CD4-positive, alpha-beta T cell treated with Interleukin-4 for 1 hour (primary cell): ENCODE data around the gene STK33.
A peak's percentile ranks its signal among the peaks of the same experiment; 100 is the strongest.
"Not testable (repeated sequence)": the region's sequence is repeated elsewhere in the genome, so short reads cannot be mapped to it uniquely, and the experiment has no call there.

Source experiments
- DNase-seq, 2 donors: peaks; one replicate each; pipeline ENCODE4 v3.0.0-alpha.2; 2020 to 2022

The STK33 gene

DNA sequence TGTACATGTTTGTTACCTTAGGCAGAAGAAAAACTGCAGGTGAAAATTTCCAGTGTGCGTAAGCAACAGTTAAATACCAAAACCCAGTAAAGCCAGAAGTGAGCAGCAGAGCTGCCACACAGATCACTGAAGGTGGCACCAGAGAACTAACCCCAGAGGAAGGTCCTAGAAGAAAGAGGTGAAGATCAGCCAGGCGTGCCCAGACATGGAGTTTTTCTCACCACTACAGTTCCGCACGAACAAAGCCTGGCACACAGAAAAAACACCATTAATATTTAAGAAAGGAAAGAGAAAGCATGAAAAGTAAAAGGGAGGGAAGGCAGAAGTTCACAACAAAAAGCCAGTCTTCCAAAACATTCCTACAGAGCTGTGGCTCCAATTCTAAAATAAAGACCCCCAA, 60.7 kb downstream of the STK33 start:
- peak in 1 of 2 donors; percentile 18 for DNase-seq

DNA sequence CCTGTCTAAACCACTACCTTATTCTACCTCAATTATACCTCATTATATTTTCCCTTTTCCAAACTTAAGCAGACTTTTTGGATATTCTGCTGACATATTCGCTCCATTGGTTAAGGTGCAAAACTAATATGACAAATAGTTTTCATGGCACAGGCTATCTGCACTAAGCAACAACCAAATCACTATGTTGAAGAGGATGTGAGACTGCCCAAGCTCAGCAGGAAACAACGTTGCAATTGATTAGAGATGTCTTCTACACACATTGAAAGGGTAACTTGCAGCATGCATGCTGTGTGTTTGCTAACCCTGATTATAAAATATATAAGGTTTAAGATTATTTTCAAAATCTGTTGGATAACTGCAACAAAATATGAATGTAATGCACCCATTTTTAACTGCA, 61.6 kb downstream of the STK33 start:
- no peak for DNase-seq

GRCh38 chr11:8531982-8532381, 62.0 kb downstream of the STK33 start:
- DNase-seq: no peak

GRCh38 chr11:8531312-8531711, 62.7 kb downstream of the STK33 start:
- no peak for DNase-seq

DNA sequence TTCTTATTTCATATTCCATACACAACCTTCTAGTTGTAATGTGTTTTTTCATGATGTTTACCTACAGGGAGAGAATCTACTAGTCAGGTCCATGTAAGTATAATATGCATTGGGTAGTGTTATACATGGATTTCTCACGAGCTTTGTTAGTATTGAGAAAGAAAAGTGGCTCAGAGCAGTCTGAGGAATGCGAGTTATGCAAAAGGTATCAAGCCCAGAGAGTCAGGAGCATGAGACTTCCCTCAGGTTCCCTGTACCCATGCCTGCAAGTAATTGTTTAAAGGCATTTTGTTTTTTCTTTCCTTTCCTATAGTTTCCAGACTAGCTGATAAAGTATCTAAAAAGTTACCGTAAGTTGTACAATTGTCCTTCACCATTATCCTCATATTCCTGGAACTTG, 66.1 kb downstream of the STK33 start:
- DNase-seq: no peak

DNA sequence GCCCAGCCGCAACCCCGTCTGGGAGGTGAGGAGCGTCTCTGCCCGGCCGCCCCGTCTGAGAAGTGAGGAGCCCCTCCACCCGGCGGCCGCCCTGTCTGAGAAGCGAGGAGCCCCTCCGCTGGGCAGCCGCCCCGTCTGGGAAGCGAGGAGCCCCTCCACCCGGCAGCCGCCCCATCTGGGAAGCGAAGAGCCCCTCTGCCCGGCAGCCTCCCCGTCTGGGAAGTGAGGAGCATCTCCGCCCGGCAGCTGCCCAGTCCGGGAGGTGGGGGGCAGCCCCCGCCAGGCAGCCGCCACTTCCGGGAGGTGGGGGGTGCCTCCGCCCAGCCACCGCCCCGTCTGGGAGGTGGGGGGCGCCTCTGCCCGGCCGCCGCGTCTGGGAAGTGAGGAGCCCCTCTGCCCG, 70.6 kb downstream of the STK33 start:
- no peak for DNase-seq

GRCh38 chr11:8512547-8512946, 81.5 kb downstream of the STK33 start:
- no peak for DNase-seq

DNA sequence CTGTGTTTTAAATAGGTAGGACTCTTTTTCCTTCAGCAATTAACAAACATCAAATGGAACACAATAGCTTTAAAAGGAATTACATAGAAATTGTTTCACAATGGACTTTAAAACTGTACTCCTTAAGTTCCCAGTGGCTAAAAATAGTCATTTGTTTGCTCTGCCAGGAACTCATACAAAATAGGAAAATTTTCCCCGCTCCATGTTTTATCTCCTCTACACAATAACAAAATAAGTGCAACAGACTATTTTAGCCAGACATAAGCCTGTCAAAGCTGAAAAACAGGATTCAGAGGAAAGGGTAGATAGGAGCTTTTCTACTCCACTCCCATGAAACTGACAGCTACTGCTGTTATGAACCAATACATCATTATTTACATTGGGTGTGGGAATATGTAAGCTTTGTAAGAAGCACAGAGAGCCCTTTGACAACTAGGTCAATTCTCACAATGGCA, 90.1 kb downstream of the STK33 start:
- no peak for DNase-seq

DNA sequence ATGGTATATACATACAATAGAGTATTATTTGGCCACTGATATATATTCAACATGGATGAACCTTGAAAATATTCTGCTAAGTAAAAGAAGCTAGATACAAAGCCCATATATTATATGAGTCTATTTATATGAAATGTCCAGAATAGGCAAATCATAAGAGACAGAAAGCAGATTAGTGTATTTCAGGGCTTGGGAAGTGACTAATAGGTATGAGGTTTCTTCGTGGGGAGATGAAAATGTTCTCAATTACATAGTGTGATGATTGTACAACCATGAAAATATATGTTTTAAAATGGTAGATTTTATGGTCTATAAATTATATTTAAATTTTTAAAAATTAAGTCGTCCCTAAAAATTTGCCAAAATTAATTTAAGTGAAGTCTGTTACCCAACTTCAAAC, 92.2 kb downstream of the STK33 start:
- no peak for DNase-seq

GRCh38 chr11:8488395-8488794, 105.6 kb downstream of the STK33 start:
- DNase-seq: no peak

DNA sequence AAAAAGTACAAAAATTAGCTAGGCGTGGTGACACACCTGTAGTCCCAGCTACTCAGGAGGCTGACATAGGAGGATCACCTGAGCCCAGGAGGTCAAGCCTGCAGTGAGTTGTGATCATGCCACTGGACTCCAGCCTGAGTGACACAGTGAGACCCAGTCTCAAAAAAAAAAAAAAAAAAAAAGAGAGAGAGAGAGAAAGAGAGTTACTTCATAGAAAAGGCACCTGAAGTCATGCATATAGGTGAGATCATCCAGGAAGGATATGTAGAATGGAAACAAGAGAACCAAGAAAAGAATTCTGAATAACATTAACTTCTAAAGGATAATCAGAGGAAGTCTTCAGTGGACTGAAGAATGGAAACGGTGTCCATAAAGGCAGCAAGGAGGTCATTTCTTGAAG, 106.8 kb downstream of the STK33 start:
- no peak for DNase-seq

DNA sequence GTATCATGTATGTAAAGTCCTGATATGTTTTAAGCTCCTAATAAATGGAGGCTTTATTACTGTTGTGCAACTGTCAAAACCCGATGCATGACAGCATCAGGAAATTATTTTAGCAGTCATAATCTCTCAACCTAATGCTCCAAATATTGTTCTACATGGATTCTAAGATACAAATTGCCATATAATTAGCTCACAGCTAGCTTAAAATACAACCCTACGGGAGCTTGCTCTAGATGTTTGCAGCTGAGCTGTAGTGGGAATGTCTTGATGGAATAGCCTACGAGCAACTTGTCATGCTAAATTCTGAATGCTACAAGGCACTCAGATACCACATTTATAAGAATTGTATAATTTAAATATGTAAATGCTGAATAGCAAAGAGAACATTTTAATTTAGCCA, 109.8 kb downstream of the STK33 start:
- DNase-seq: no peak

DNA sequence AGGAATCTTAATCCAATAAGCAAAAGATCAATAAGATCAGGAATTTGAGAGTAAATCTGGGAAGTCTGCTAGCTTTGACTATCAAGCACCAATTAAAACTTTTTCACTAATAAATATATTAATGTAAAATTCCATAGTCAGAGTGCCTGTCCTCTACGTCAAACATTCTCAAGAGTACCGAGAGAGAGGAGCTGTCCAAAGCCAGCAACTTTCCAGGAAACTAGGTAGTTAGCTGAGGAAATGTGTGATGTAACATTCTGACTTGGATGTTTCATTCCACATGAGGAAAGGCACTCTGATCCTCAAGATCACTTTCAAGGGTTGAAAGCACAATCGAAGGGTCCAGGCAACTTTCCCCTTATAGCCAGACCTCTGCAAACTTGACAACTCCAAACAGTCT, 113.2 kb downstream of the STK33 start:
- DNase-seq: no peak

DNA sequence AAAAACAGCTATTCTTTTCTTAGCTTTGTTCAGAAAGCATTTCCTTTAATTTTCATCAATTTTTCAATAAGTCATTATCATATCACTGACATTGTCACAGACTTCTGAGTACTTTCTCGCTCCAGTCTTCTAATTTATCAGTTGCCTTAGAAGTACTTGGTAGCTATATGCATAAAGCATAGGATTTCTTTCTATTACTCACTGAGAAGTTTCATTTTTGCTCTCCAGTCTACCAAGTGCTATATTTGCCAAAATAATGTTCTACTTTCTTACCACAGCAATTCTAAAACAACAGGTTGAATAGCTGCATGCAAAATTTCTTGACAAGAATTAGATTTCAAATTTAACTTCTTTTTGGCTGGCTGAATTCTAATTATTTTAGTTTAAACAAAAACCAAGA, 116.3 kb downstream of the STK33 start:
- DNase-seq: no peak

- no peak for DNase-seq
These were observed 116.9 kb downstream of the STK33 start for GRCh38 chr11:8477151-8477550.

GRCh38 chr11:8467806-8468205, 126.2 kb downstream of the STK33 start:
- not testable (repeated sequence) for DNase-seq

DNA sequence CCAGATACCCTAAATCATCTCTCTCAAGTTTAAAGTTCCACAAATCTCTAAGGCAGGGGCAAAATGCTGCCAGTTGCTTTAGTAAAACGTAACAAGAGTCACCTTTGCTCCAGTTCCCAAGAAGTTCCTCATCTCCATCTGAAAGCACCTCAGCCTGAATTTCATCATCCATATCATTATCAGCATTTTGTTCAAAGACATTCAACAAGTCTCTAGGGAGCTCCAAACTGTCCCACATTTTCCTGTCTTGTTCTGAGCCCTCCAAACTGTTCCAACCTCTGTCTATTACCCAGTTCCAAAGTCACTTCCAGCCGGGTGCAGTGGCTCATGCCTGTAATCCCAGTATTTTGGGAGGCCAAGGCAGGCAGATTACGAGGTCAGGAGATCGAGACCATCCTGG, 126.7 kb downstream of the STK33 start:
- not testable (repeated sequence) for DNase-seq

DNA sequence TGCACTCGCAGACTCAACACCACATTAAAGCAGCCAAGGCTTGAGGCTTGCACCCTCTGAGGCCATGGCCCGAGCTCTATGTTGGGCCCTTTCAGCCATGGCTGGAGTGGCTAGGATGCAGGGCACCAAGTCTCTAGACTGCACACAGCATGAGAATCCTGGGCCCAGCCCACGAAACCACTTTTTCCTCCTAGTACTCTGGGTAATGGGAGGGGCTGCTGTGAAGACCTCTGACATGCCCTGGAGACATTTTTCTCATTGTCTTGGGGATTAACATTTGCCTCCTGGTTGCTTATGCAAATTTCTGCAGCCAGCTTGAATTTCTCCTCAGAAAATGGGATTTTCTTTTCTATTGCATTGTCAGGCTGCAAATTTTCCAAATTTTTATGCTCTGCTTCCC, 127.1 kb downstream of the STK33 start:
- not testable (repeated sequence) for DNase-seq

GRCh38 chr11:8459711-8460399, 134.2 kb downstream of the STK33 start:
- no peak for DNase-seq

DNA sequence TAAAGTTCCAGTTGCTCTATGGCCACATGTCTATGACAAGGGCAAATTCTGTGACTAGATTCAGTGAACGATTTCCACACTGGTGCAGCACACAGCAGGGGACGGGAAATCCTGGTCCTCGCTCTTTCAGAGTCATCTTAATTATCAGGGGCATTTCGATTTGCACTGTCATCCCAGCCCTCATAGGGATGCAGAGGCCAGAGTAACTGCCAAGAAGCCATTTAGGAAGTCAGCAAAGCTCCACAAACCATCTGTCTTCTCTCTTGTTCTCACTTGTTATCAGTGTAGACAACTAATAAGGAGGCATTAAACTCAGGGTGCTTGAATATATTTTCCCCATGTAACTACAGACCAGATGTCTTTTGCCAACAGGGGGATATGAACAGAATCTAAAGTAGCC, 151.7 kb downstream of the STK33 start:
- no peak for DNase-seq

- no peak for DNase-seq
These were observed 153.4 kb downstream of the STK33 start for GRCh38 chr11:8440649-8441048.

- DNase-seq: no peak
These were observed 164.5 kb downstream of the STK33 start for GRCh38 chr11:8429483-8429882.

GRCh38 chr11:8426076-8426475, 168.0 kb downstream of the STK33 start:
- DNase-seq: no peak

- DNase-seq: no peak
These were observed 178.8 kb downstream of the STK33 start for GRCh38 chr11:8415195-8415594.

DNA sequence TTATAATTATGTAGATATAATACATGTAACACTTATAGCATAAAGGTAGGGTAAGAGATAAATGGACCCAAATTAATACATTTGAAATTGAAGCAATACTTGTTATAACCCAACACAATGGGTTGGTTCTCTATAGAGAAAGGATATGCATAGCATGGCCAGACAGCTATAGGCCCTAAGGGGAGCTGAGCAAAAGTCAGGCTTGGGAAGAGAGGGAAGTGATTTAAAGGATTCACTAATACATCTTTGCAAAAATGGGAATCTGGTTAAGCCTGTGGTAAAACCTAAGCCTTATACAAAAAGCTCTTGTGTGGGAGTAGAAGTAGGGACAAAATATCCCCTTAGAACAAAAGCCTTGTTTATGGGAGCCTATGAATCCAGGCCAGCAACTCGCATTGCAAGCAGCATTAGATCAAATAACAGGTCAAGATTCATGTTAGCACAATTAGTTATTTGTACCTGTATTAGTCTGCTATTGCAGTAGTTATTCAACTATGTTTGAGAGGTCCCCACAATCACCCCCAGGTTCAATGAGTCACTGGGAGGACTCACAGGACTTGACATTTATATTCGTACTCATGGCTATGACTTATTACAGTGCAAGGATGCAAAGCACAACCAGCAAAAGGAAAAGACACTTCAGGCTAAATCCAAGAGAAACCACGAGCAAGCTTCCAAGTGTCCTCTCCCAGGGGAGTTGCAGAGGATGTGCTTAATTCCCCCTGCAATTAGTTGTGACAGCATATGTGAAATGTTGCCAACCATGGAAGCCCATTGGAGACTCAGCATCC, 185.7 kb downstream of the STK33 start:
- DNase-seq: no peak
